ENCODE results near the gene HSPA12B. TPM values are rescaled to one million over a fixed set of nuclear protein-coding genes. Genes with fewer than 3 reads are reported as not detected.

Gene HSPA12B
- total and polyA plus RNA-seq, 11 donors: 10.4 to 35.7 (median 14.3) TPM

DNA sequence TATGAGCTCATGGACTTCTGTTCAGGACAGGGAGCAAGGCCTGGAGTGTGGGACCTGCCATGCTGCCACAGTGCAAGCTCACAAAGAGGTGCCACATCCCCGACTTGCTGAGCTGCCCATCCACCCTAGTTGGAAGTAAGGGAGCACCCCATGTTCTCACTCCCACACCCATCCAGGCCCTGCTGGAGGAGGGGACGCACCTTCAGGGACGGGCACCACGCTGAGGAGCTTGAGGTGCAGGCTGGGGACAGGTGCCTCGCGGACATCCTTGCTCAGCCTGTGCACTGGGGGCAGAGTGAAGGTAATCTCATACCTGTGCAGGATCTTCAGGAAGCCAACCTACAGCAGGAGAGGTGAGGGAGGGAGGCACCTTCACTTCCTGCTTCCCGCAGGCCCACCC lies 22.8 kb downstream of the HSPA12B start:
- no peak for TF ChIP-seq POLR2A (IDR thresholded peaks at IDR 0.05)
- TF ChIP-seq, protein P1, sequence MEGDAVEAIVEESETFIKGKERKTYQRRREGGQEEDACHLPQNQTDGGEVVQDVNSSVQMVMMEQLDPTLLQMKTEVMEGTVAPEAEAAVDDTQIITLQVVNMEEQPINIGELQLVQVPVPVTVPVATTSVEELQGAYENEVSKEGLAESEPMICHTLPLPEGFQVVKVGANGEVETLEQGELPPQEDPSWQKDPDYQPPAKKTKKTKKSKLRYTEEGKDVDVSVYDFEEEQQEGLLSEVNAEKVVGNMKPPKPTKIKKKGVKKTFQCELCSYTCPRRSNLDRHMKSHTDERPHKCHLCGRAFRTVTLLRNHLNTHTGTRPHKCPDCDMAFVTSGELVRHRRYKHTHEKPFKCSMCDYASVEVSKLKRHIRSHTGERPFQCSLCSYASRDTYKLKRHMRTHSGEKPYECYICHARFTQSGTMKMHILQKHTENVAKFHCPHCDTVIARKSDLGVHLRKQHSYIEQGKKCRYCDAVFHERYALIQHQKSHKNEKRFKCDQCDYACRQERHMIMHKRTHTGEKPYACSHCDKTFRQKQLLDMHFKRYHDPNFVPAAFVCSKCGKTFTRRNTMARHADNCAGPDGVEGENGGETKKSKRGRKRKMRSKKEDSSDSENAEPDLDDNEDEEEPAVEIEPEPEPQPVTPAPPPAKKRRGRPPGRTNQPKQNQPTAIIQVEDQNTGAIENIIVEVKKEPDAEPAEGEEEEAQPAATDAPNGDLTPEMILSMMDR (IDR thresholded peaks at IDR 0.05): no peak
- Histone ChIP-seq H3K27me3 (peaks cover 0 to 5% (median 0%) of the 10 kb centered on the region in 9 donors), H3K4me1 (peaks cover 0 to 51% (median 11%) of the 10 kb centered on the region in 12 donors), H3K4me3 (no peak overlapping the region), H3K27ac (no peak overlapping the region), H3K36me3 (peaks cover 0 to 41% (median 14%) of the 10 kb centered on the region in 9 donors), H3K9me3 (no peaks in the 10 kb centered on the region)
- ATAC-seq (no peak), DNase-seq (peak in 1 of 5 donors; percentile 13)
- WGBS, 4 donors: 60 to 88% (median 84%) methylated on average over 5 to 7 of the region's 7 CpGs
- intact Hi-C loops (cut with DNase I): loop anchor here in 1 of 10 donors (2.0 kb wide), 1 partner anchor 20 kb away; no protein-coding TSS in a partner anchor

DNA sequence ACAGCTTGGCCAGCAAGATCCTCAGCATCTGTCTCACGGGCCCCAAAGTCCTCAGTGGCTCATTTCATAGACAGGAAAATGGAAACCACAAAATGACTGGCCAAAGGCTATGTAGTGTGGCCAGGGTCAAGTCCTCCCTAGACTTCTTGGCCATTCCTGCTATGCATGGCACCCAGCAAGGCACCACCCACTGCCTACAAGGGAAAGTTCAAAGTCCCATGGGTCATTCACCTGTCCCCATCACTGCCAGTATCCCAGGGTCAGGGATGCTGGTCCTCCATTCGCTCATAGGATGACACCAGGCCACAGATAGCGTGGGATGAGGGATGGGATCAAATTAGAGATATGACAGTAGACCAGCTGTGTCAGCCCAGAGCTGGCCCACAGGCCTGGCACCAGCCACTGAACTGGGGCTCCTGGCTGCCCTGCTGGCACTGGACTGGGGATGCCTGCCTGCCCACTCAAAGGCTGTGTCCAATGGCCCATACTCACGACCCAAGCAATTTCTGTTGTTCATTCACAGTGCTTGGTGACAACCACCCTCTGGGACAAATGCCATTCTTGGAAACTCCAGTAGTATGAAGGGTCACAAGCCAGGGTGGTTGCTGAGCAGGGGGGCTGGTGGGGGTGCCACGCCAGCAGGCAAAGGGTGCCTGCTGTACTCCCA lies 23.5 kb downstream of the HSPA12B start:
- 72 to 93% (median 74%) methylated on average over 2 to 5 of the region's 5 CpGs for WGBS, 4 donors
- H3K4me3 ChIP-seq: no peak overlapping the region

DNA sequence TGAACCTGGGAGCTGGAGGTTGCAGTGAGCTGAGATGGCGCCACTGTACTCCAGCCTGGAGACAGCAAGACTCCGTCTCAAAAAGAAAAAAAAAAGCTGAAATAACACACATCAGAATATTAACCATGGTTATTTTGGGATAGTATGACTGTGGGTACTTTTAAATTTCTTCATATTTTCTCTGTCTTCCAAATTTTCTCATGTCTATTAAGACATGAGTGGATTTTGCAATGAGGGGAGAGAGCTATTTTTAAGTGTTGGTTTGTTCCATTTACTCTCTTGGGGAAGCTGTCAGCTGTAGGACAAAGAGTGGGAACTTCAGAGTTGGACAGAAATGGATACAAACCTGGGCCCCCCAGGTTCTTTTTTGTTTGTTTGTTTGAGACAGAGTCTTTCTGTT lies 24.8 kb downstream of the HSPA12B start:
- H3K4me3 ChIP-seq: no peak overlapping the region
- DNase-seq (no peak), ATAC-seq (no peak)
- H3K27me3 ChIP-seq: no peaks in the 10 kb centered on the region
- intact Hi-C loops (cut with DNase I): no loop called here
- H3K36me3 ChIP-seq: peaks cover 0 to 24% (median 0%) of the 10 kb centered on the region in 9 donors
- peak overlapping the region in 9 of 12 donors; percentile 39 to 78 (median 61) for H3K27ac ChIP-seq
- H3K4me1 ChIP-seq: peaks cover 0 to 36% (median 9%) of the 10 kb centered on the region in 12 donors
- H3K9me3 ChIP-seq: no peaks in the 10 kb centered on the region
- WGBS, 4 donors: 74 to 83% (median 82%) methylated on average over 2 of the region's 2 CpGs
- TF ChIP-seq, protein P1 (IDR thresholded peaks at IDR 0.05): no peak
- no peak for TF ChIP-seq POLR2A (IDR thresholded peaks at IDR 0.05)

More for the DNA sequence above, 23.5 kb downstream of the HSPA12B start:
- Histone ChIP-seq H3K4me1 (peaks cover 0 to 48% (median 11%) of the 10 kb centered on the region in 12 donors), H3K9me3 (no peaks in the 10 kb centered on the region), H3K36me3 (peaks cover 0 to 34% (median 7%) of the 10 kb centered on the region in 9 donors), H3K27ac (peak overlapping the region in 3 of 12 donors; percentile 5 to 60 (median 33)), H3K27me3 (peaks cover 0 to 4% (median 0%) of the 10 kb centered on the region in 9 donors)
- DNase-seq: no peak
- TF ChIP-seq POLR2A (IDR thresholded peaks at IDR 0.05): no peak
- TF ChIP-seq, protein P1 (IDR thresholded peaks at IDR 0.05): no peak
- no peak for ATAC-seq
- intact Hi-C loops (cut with DNase I): loop anchor here in 1 of 10 donors (2.0 kb wide), 1 partner anchor 19 kb away; no protein-coding TSS in a partner anchor

- Histone ChIP-seq H3K4me3 (no peak overlapping the region), H3K4me1 (peaks cover 0 to 24% (median 4%) of the 10 kb centered on the region in 12 donors), H3K36me3 (peaks cover 0 to 24% (median 0%) of the 10 kb centered on the region in 9 donors), H3K9me3 (no peaks in the 10 kb centered on the region), H3K27me3 (no peaks in the 10 kb centered on the region), H3K27ac (peak overlapping the region in 11 of 12 donors; percentile 35 to 78 (median 60))
- ATAC-seq (peak in 2 of 4 donors; percentile 43 to 50), DNase-seq (peak in 3 of 5 donors; percentile 55 to 60 (median 59))
- intact Hi-C loops (cut with DNase I): no loop called here
- WGBS, 4 donors: 40 to 62% (median 54%) methylated on average over 1 to 11 of the region's 11 CpGs; no CpG with 5 or more reads in 1 of the 4 donors
- no peak for TF ChIP-seq POLR2A (IDR thresholded peaks at IDR 0.05)
- TF ChIP-seq, protein P1 (IDR thresholded peaks at IDR 0.05): no peak
Observed at GRCh38 chr20:3758566-3758965, 26.1 kb downstream of the HSPA12B start.

All from heart left ventricle (tissue), 16 donors.